OCI-LY7 (cell line): Measurements from ENCODE around the gene FGF21. TPM values are rescaled to one million over a fixed set of nuclear protein-coding genes. Genes with fewer than 3 reads are reported as not detected.

Experiments used
- BruUV-seq: library from RNA; stranded (reverse); fragments of 400-500 nt; replicated peaks from 2 replicates; lab custom pipeline; 2021; lab: Mats Ljungman, UMichigan
- CTCF ChIA-PET: fragments of 300-600 bp; sonication (Branson Sonifier 250); formaldehyde crosslinking; loops from one replicate; lab custom pipeline; 2022; ENCODE audit warnings: antibody characterized with exemption; ENCODE audit not compliant: unreplicated experiment; lab: Charles Lee
- POLR2A ChIA-PET: fragments of 300-600 bp; sonication (Branson Sonifier 250); formaldehyde crosslinking; loops from one replicate; lab custom pipeline; 2022; ENCODE audit warnings: antibody characterized with exemption; lab: Charles Lee
- DNase-seq: peaks from one replicate; pipeline ENCODE4 v3.0.0-alpha.2; 2015; ENCODE audit warnings: low spot score
- H2AFZ ChIP-seq: fragments of 200-600 bp; sonication (generic), shearing (Covaris generic); 2 replicates; pipeline ENCODE4 v1.6.1; 2014; ENCODE audit warnings: mild to moderate bottlenecking, antibody characterized with exemption, low read length, moderate library complexity
- H3K27ac ChIP-seq: fragments of 200-600 bp; sonication (generic); 2 replicates; pipeline ENCODE4 v1.5.1; 2014; ENCODE audit warnings: mixed run types, low read depth, mild to moderate bottlenecking, moderate library complexity, low read length, inconsistent platforms; ENCODE audit not compliant: poor library complexity, severe bottlenecking
- H3K36me3 ChIP-seq: fragments of 200-600 bp; sonication (generic); 2 replicates; pipeline ENCODE4 v1.6.1; 2014; ENCODE audit warnings: mild to moderate bottlenecking, antibody characterized with exemption, low read length, moderate library complexity, mixed read lengths; ENCODE audit not compliant: insufficient read depth
- H3K4me1 ChIP-seq: fragments of 200-600 bp; sonication (generic); 2 replicates; pipeline ENCODE4 v1.5.1; 2014; ENCODE audit warnings: mild to moderate bottlenecking, low read length; ENCODE audit not compliant: insufficient read depth, poor library complexity, severe bottlenecking
- H3K4me2 ChIP-seq: fragments of 200-600 bp; sonication (generic); 2 replicates; pipeline ENCODE4 v1.6.1; 2014; ENCODE audit warnings: mild to moderate bottlenecking, low read length
- H3K4me3 ChIP-seq: fragments of 200-600 bp; sonication (generic); 2 replicates; pipeline ENCODE4 v1.5.1; 2014; ENCODE audit warnings: mild to moderate bottlenecking, low read depth, low read length; ENCODE audit not compliant: poor library complexity, severe bottlenecking
- H3K79me2 ChIP-seq: fragments of 200-600 bp; sonication (generic); 2 replicates; pipeline ENCODE4 v1.6.1; 2016; ENCODE audit warnings: low read depth, mild to moderate bottlenecking, low read length, moderate library complexity, mixed read lengths; ENCODE audit not compliant: insufficient read depth
- H3K9me2 ChIP-seq: fragments of 200-600 bp; sonication (generic); 2 replicates; pipeline ENCODE4 v1.6.1; 2016; ENCODE audit warnings: mild to moderate bottlenecking, low read length, mixed read lengths; ENCODE audit not compliant: insufficient read depth
- H3K9me3 ChIP-seq: fragments of 200-600 bp; sonication (generic); 2 replicates; pipeline ENCODE4 v1.6.1; 2014; ENCODE audit warnings: mild to moderate bottlenecking, mixed run types, low read length, mixed read lengths
- H4K20me1 ChIP-seq: fragments of 200-600 bp; sonication (generic); 2 replicates; pipeline ENCODE4 v1.6.1; 2014; ENCODE audit warnings: mild to moderate bottlenecking, antibody characterized with exemption, low read length, moderate library complexity, mixed read lengths; ENCODE audit not compliant: insufficient read depth
- EZH2phosphoT487 ChIP-seq: fragments of 200-600 bp; sonication (generic); IDR thresholded peaks from 2 replicates; pipeline ENCODE4 v1.6.1; 2018; ENCODE audit warnings: low read depth, borderline replicate concordance, mild to moderate bottlenecking, mixed run types, antibody characterized with exemption, low read length, moderate library complexity, mixed read lengths
- intact Hi-C: fragments of 100-400 bp; cut with micrococcal nuclease; formaldehyde crosslinking; loops from one replicate; pipeline ENCODE4 v1.10.0; 2022; ENCODE audit not compliant: unreplicated experiment
- total RNA-seq, 2 experiments: library from RNA; depleted of rRNA in 1 of 2; stranded (reverse); fragments of >200 nt in 1 of 2; shearing (Covaris generic) in 1 of 2; gene quantifications; 2 replicates each; pipeline ENCODE4 v1.2.3, GENCODE V29; 2014 to 2022
- TF ChIP-seq, protein P1 (sequence below): fragments of 200-600 bp; sonication (generic); conservative IDR thresholded peaks from 2 replicates; pipeline ENCODE4 v1.5.1; 2014; ENCODE audit warnings: mild to moderate bottlenecking, antibody characterized with exemption, low read length, moderate library complexity, mixed read lengths

FGF21 gene
- total RNA-seq, 2 experiments from 2014 or later, result not detected

DNA sequence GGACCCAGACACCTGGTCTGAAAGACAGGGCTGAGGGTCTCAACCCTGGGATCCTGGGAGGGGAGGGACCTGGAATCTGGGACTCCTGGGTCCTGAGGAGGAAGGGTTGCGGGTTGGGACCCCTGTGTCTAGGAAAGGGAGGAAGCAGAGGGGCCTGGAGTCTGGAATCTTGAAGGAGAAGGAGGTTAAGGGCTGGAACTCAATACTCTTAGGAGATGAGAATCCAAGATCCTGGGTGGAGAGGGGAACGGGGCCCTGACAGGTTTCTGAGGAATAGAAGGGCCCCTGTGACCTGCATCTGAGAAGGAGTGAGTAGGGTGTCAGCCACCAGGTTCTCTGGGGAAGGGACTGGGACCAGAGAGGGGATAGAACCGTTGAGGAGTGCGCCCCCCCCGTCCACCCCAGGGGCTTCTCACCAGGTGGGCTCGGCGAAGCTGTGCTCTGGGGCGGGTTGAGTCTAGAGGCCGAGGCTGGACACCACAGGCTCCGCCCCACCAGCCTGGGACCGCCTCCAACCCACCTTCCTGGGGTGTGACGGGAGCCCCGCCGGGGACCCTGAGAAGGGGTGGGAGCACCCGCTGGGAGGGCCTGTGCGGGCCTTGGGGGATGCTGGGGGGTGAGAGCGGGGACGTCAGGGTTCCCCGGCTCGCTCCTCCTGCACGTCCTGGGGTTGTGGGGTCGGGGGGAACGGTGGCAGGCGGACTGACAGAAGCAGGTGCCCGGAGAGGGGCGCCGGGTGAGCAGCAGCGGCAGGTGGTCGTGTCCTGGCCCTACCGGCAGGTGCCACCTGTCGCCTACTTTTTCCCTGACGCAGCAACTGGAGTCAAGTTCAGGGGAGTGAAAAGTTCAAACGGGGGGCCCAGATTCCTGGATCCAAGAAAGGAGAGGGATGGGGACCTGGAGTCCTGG, 35.8 kb upstream of the FGF21 start, which contains the start of gene MAMSTR:
Gene MAMSTR, minus strand, starts transcription at position 463 of the 909 bp plus-strand sequence. CDS start 694 bp downstream, outside the sequence.
- peak within 1 kb of the TSS; percentile 85 for H3K4me2 ChIP-seq
- no peaks in the 10 kb centered on the region for H3K9me2 ChIP-seq
- no peaks in the 10 kb centered on the region for H3K9me3 ChIP-seq
- H3K36me3 ChIP-seq, result no peaks in the 10 kb centered on the region
- H2AFZ ChIP-seq, result peak within 1 kb of the TSS; percentile 67; the same call in 1 of the 2 replicates
- POLR2A ChIA-PET, result no interaction called here
- H3K4me1 ChIP-seq, result peaks cover 20% of the 10 kb centered on the region
- H3K79me2 ChIP-seq, result no peaks in the 10 kb centered on the region
- TF ChIP-seq EZH2phosphoT487, result no peak
- TF ChIP-seq, protein P1, sequence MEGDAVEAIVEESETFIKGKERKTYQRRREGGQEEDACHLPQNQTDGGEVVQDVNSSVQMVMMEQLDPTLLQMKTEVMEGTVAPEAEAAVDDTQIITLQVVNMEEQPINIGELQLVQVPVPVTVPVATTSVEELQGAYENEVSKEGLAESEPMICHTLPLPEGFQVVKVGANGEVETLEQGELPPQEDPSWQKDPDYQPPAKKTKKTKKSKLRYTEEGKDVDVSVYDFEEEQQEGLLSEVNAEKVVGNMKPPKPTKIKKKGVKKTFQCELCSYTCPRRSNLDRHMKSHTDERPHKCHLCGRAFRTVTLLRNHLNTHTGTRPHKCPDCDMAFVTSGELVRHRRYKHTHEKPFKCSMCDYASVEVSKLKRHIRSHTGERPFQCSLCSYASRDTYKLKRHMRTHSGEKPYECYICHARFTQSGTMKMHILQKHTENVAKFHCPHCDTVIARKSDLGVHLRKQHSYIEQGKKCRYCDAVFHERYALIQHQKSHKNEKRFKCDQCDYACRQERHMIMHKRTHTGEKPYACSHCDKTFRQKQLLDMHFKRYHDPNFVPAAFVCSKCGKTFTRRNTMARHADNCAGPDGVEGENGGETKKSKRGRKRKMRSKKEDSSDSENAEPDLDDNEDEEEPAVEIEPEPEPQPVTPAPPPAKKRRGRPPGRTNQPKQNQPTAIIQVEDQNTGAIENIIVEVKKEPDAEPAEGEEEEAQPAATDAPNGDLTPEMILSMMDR, result no peak
- CTCF ChIA-PET, result no interaction called here
- intact Hi-C loops, result no loop called here
- BruUV-seq, result no TSS peak
- H3K4me3 ChIP-seq, result peak within 1 kb of the TSS; percentile 71
- peak within 1 kb of the TSS; percentile 67 for H3K27ac ChIP-seq
- DNase-seq, result no peak
- no peaks in the 10 kb centered on the region for H4K20me1 ChIP-seq

DNA sequence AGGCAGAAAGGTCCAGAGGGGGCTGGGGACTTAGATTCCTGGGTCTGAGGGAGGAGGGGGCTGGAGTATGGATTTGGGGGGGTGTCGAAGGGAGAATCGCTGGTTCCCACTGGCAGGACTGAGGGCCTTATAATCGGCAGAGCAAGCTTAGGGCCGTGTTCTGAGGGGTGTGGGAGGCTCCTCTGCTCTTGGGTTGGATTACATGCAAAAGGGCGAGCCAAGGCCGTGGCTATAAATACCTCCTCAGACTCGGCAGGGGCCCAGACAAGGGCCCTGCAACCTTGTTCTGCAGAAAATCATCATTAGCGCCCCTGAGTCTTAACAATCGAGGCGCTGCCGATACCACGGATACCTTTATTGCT, 35.1 kb upstream of the FGF21 start:
- BruUV-seq, result no TSS peak
- Histone ChIP-seq H3K4me1 (peaks cover 16% of the 10 kb centered on the region), H3K9me3 (no peaks in the 10 kb centered on the region), H3K27ac (peak overlapping the region; percentile 67), H3K36me3 (no peaks in the 10 kb centered on the region), H3K9me2 (no peaks in the 10 kb centered on the region), H2AFZ (peak overlapping the region; percentile 67; the same call in 1 of the 2 replicates), H3K4me3 (peak overlapping the region; percentile 71), H3K79me2 (no peaks in the 10 kb centered on the region), H4K20me1 (no peaks in the 10 kb centered on the region), H3K4me2 (peak overlapping the region; percentile 85)
- TF ChIP-seq EZH2phosphoT487, result no peak
- TF ChIP-seq, protein P1, result no peak
- intact Hi-C loops, result no loop called here
- ChIA-PET CTCF (no interaction called here), POLR2A (no interaction called here)
- no peak for DNase-seq
